ENCODE data around the gene SGCD.
A peak's percentile ranks its signal among the peaks of the same experiment; 100 is the strongest.

Gene SGCD

DNA sequence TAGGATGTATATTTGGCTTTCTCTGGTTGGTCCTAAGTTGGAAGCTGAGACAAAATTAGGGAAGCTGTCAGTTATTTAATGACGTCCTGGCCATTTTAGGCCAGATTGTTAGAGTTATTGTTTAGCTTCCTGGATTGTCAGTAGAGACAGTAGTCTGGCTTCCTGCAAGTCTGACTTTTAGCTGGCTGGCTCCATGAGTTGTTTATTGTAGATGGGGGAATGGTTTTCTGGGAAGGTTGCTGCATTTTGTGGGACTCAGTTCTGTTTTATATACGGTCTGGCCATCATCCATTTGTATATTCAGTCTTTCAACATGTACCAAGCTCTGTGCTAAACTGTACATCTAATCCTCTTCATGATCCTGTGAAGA is 68.3 kb downstream of the SGCD start:
- TF ChIP-seq JUND (IDR thresholded peaks at IDR 0.05; ENCODE audit: low read depth), result no peak
- in situ Hi-C loops (cut with HindIII; ENCODE audit: low pct_unique_long_range_greater_than_20kb, low sequenced_read_pairs), result no loop called here
- no peak for DNase-seq (ENCODE audit: low read depth in 1 of 2, low spot score in 1 of 2)

- no peak for DNase-seq (ENCODE audit: low read depth in 1 of 2, low spot score in 1 of 2)
- no peak for TF ChIP-seq JUND (IDR thresholded peaks at IDR 0.05; ENCODE audit: low read depth)
- in situ Hi-C loops (cut with HindIII; ENCODE audit: low pct_unique_long_range_greater_than_20kb, low sequenced_read_pairs), result no loop called here
Observed at GRCh38 chr5:156396063-156396829, 69.3 kb downstream of the SGCD start.

- no peak for TF ChIP-seq JUND (IDR thresholded peaks at IDR 0.05; ENCODE audit: low read depth)
- in situ Hi-C loops (cut with HindIII; ENCODE audit: low pct_unique_long_range_greater_than_20kb, low sequenced_read_pairs), result no loop called here
- no peak for DNase-seq (ENCODE audit: low read depth in 1 of 2, low spot score in 1 of 2)
Observed at GRCh38 chr5:156396830-156397081, 69.8 kb downstream of the SGCD start.

DNA sequence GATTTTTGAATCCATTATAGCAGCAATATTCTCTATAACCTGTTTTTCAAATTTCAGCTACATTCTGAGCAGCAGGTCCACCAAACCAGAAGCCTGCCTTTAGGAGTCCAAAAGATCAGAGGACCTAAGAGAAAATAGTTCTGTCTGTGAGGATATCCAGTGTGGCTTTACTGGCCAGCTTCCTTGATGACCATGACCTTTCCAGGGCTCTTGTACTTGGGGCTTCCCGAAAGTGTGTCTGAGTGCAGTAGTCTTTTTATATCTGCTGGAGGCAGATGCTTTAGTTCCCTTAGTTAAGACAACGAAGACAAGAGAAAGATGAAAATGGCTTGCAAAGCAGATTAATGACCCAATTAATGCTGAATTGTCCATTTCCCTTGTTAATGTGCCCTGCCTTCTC is 72.4 kb downstream of the SGCD start:
- in situ Hi-C loops (cut with HindIII; ENCODE audit: low pct_unique_long_range_greater_than_20kb, low sequenced_read_pairs), result no loop called here
- no peak for TF ChIP-seq JUND (IDR thresholded peaks at IDR 0.05; ENCODE audit: low read depth)
- no peak for DNase-seq (ENCODE audit: low read depth in 1 of 2, low spot score in 1 of 2)

- in situ Hi-C loops (cut with HindIII; ENCODE audit: low pct_unique_long_range_greater_than_20kb, low sequenced_read_pairs), result no loop called here
- DNase-seq (ENCODE audit: low read depth in 1 of 2, low spot score in 1 of 2), result no peak
- no peak for TF ChIP-seq JUND (IDR thresholded peaks at IDR 0.05; ENCODE audit: low read depth)
Observed at GRCh38 chr5:156400231-156400986, 73.4 kb downstream of the SGCD start.

- TF ChIP-seq JUND (IDR thresholded peaks at IDR 0.05; ENCODE audit: low read depth), result no peak
- no peak for DNase-seq (ENCODE audit: low read depth in 1 of 2, low spot score in 1 of 2)
- in situ Hi-C loops (cut with HindIII; ENCODE audit: low pct_unique_long_range_greater_than_20kb, low sequenced_read_pairs), result no loop called here
Observed at GRCh38 chr5:156401804-156402203, 74.8 kb downstream of the SGCD start.

DNA sequence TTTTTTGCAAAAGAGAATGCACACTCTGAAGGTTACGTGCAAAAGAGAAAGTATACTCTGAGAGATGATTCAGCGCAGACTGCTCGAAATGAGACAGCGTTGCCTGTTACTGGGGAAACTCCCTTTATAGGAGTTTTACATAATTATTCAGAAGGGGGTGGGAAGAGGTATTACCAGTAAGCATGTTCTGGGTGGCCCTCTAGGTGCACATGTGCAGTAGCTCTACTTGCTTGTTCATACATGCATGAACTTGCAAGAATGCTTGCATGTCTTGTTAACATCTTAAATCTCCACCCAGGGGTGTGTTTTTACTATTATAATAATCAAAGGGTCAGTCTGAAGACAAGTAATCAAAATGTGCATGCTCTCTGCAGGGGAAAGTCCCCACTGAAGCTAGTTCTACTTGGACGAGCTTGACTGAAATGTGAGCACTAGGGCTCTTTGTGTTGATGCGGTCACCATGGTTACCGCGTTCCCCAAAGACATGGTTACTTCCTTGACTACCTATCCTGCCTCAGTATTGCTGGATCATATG is 75.5 kb downstream of the SGCD start:
- DNase-seq (ENCODE audit: low read depth in 1 of 2, low spot score in 1 of 2), result peak in 1 of 2 experiments; percentile 38
- in situ Hi-C loops (cut with HindIII; ENCODE audit: low pct_unique_long_range_greater_than_20kb, low sequenced_read_pairs), result no loop called here
- TF ChIP-seq JUND (IDR thresholded peaks at IDR 0.05; ENCODE audit: low read depth), result no peak

DNA sequence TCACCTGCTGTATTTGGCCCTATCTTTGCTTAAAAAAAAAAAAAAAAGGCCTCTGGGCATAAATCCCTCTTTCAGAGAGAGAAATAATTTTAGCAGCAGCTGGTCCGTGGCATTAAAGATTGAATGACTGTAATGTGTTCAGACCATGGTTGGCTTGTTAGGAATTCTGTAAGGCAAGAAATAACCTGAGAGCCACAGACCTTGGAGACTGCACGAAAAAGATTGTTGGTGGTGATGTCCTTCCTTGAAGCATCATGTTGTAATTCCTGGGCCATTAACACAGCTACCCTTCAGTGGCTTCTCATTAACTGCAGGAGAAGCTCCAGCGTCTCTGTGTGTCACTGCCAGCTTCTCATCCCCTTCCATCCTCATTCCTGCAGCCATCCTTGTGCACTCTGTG is 79.0 kb downstream of the SGCD start:
- in situ Hi-C loops (cut with HindIII; ENCODE audit: low pct_unique_long_range_greater_than_20kb, low sequenced_read_pairs), result no loop called here
- TF ChIP-seq JUND (IDR thresholded peaks at IDR 0.05; ENCODE audit: low read depth), result no peak
- DNase-seq (ENCODE audit: low read depth in 1 of 2, low spot score in 1 of 2), result no peak

DNA sequence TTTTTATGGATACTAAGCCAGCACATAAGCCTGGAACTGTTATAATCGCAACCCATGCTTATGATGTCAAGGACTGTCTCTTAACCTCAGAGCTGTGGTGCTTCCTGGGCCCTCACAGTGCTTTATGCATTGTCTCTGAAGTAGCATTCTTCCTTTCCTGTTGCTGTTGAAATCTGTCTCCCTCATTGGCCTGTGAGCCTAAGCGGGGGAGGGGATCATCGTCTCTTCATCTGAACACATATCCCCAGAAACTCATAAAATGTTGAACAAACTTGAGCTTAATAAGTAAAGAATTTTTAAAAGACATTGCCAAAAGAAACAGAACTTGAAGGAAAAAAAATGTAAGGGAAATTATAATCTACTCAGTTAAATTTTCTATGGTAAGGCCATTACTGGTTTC is 80.3 kb downstream of the SGCD start:
- in situ Hi-C loops (cut with HindIII; ENCODE audit: low pct_unique_long_range_greater_than_20kb, low sequenced_read_pairs), result no loop called here

GRCh38 chr5:156409834-156410233 is 82.9 kb downstream of the SGCD start:
- no peak for TF ChIP-seq JUND (IDR thresholded peaks at IDR 0.05; ENCODE audit: low read depth)
- no peak for DNase-seq (ENCODE audit: low read depth in 1 of 2, low spot score in 1 of 2)
- in situ Hi-C loops (cut with HindIII; ENCODE audit: low pct_unique_long_range_greater_than_20kb, low sequenced_read_pairs), result no loop called here

More for the DNA sequence above, 80.3 kb downstream of the SGCD start:
- TF ChIP-seq JUND (IDR thresholded peaks at IDR 0.05; ENCODE audit: low read depth), result no peak
- DNase-seq (ENCODE audit: low read depth in 1 of 2, low spot score in 1 of 2), result no peak

DNA sequence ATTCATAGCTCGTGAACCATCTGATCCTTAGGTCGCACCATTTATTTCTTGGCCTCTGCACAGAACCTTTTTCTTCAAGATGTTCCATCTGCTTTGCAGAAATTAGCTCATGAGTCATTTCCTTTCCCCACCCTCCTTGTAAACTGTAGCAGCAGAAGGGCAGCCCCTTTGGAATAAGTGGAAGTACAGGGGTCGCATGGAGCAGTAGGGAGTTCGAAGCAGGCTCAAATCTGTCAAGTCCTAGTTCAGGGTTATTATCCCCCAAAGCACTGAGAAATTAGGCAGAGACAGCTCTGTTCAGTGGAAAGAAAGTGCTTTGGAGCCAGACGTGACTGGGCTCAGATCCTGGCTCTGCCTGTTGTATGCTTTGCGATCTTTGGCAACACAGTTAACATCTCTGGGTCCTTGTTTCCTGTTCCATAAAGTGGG is 84.2 kb downstream of the SGCD start:
- no peak for TF ChIP-seq JUND (IDR thresholded peaks at IDR 0.05; ENCODE audit: low read depth)
- no peak for DNase-seq (ENCODE audit: low read depth in 1 of 2, low spot score in 1 of 2)
- in situ Hi-C loops (cut with HindIII; ENCODE audit: low pct_unique_long_range_greater_than_20kb, low sequenced_read_pairs), result no loop called here

- in situ Hi-C loops (cut with HindIII; ENCODE audit: low pct_unique_long_range_greater_than_20kb, low sequenced_read_pairs), result no loop called here
- no peak for DNase-seq (ENCODE audit: low read depth in 1 of 2, low spot score in 1 of 2)
- TF ChIP-seq JUND (IDR thresholded peaks at IDR 0.05; ENCODE audit: low read depth), result no peak
Observed at GRCh38 chr5:156411957-156412356, 85.0 kb downstream of the SGCD start.

GRCh38 chr5:156414391-156414790 is 87.4 kb downstream of the SGCD start:
- DNase-seq (ENCODE audit: low read depth in 1 of 2, low spot score in 1 of 2), result no peak
- in situ Hi-C loops (cut with HindIII; ENCODE audit: low pct_unique_long_range_greater_than_20kb, low sequenced_read_pairs), result no loop called here
- no peak for TF ChIP-seq JUND (IDR thresholded peaks at IDR 0.05; ENCODE audit: low read depth)

Measured in T47D (cell line).